Esophagus muscularis mucosa (tissue), 4 donors: ENCODE results near the gene APLF. TPM values are rescaled to one million over a fixed set of nuclear protein-coding genes. Genes with fewer than 3 reads are reported as not detected.
A peak's percentile ranks its signal among the peaks of the same experiment; 100 is the strongest.
"Not testable (repeated sequence)": the region's sequence is repeated elsewhere in the genome, so short reads cannot be mapped to it uniquely, and the experiment has no call there.

Experiments
- DNase-seq: peaks from one replicate; pipeline ENCODE4 v3.0.0-alpha.2; 2017; ENCODE audit errors: extremely low spot score
- H3K27ac ChIP-seq, 4 donors: fragments of 200-600 bp; sonication (generic); replicated peaks in 1 of 4; 1 replicate in 3 of 4; 2 replicates in 1 of 4; pipeline ENCODE4 v1.5.1; 2016 to 2019; ENCODE audit warnings: mild to moderate bottlenecking in 1 of 4
- H3K27me3 ChIP-seq, 4 donors: fragments of 200-600 bp; sonication (generic); one replicate each; pipeline versions ENCODE4 v1.5.1 to v1.6.0; 2016 to 2019
- H3K36me3 ChIP-seq, 4 donors: fragments of 200-600 bp; sonication (generic); one replicate each; pipeline ENCODE4 v1.5.1; 2016 to 2019
- H3K4me1 ChIP-seq, 4 donors: fragments of 200-600 bp; sonication (generic); one replicate each; pipeline ENCODE4 v1.5.1; 2016 to 2019
- H3K4me3 ChIP-seq, 4 donors: fragments of 200-600 bp; sonication (generic); 1 replicate in 2 of 4; 2 replicates in 2 of 4; pipeline ENCODE4 v1.5.1; 2016 to 2019; ENCODE audit warnings: mild to moderate bottlenecking in 4 of 4, moderate library complexity in 1 of 4
- H3K9me3 ChIP-seq, 4 donors: fragments of 200-600 bp; sonication (generic); 1 replicate in 3 of 4; 2 replicates in 1 of 4; pipeline ENCODE4 v1.5.1; 2016 to 2019
- CTCF ChIP-seq, 3 experiments: fragments of 200-600 bp in 2 of 3; fragments of 450-650 bp in 1 of 3; sonication (generic) in 2 of 3; IDR thresholded peaks; one replicate each; pipeline ENCODE4 v1.5.1; 2017 to 2019; ENCODE audit warnings: antibody characterized with exemption in 3 of 3, mild to moderate bottlenecking in 2 of 3, moderate library complexity in 1 of 3
- EP300 ChIP-seq: sonication (generic); formaldehyde crosslinking; IDR thresholded peaks from one replicate; pipeline ENCODE4 v1.6.1; 2017; ENCODE audit warnings: antibody characterized with exemption
- POLR2A ChIP-seq: fragments of 450-650 bp; IDR thresholded peaks from one replicate; pipeline ENCODE4 v1.6.1; 2017; ENCODE audit warnings: antibody characterized with exemption, moderate library complexity, mild to moderate bottlenecking, low read depth
- POLR2AphosphoS5 ChIP-seq, 2 donors: sonication (generic); formaldehyde crosslinking; IDR thresholded peaks; one replicate each; pipeline ENCODE4 v1.6.1; 2017; ENCODE audit warnings: antibody characterized with exemption in 2 of 2
- WGBS: methylation state at CpG from one replicate; pipeline ENCODE4 v1.1.5; 2018; 5-methylcytosine and 5-hydroxymethylcytosine counted together
- intact Hi-C: fragments of 100-400 bp; cut with DNase I; formaldehyde crosslinking; loops from one replicate; pipeline ENCODE4 v1.15.1; 2023
- total RNA-seq, 4 donors: library from RNA; depleted of rRNA; stranded (reverse); fragments of >200 nt; gene quantifications; one replicate each; pipeline versions ENCODE4 v1.1.0 to v1.2.1, GENCODE V29; 2016

The APLF gene
- total RNA-seq, 4 donors from 2014 or later, result 7.6 to 12.1 (median 10.9) TPM

DNA sequence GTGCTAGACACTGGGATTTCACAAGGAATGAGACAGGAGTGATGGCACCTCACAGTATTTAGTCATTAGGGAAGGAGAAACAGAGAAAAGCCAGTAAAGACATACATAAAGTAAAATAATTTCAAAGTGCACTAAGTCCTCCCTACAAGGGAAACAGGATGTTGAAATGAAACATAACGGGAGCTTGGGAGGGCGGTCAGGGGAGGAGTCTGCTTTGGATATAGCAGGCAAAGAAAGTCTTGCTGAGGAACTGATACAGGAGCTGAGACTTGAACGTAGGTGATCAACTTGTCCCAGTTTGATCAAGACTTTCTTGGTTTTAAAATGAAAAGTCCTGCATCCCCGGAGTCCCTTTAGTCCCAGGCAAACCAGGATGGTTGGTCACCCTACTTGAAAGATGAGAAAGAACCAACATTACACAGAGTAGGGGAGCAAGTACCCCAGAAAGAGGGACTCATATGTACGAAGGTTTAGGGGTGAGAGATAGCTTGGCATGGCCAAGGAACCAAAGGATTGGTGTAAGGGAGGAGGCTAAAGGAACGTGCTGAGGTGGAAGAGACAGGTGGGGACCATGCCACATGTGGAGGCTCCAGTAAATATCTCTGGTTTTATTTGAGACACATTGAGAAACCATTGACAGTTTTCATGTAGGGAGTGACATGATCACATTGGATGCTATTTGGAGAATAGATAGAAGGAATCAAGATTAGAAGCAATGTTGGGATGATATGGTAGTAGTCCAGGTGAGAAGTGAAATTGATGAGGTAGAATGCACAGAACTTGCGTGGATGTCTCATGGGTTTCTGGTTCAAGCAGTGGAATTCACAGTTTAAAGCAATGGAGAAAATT, 28.7 kb upstream of the APLF start:
- no peaks in the 10 kb centered on the region for H3K9me3 ChIP-seq
- H3K4me1 ChIP-seq, result peaks cover 9 to 51% (median 36%) of the 10 kb centered on the region in 4 donors
- DNase-seq, result peak; percentile 82
- H3K4me3 ChIP-seq, result no peak overlapping the region
- no peaks in the 10 kb centered on the region for H3K27me3 ChIP-seq
- intact Hi-C loops, result no loop called here
- WGBS, result 72% methylated on average over 7 of the region's 7 CpGs
- no peaks in the 10 kb centered on the region for H3K36me3 ChIP-seq
- peak overlapping the region in 1 of 4 donors; percentile 10 for H3K27ac ChIP-seq
- no peak for TF ChIP-seq POLR2AphosphoS5 (IDR thresholded peaks at IDR 0.05)

DNA sequence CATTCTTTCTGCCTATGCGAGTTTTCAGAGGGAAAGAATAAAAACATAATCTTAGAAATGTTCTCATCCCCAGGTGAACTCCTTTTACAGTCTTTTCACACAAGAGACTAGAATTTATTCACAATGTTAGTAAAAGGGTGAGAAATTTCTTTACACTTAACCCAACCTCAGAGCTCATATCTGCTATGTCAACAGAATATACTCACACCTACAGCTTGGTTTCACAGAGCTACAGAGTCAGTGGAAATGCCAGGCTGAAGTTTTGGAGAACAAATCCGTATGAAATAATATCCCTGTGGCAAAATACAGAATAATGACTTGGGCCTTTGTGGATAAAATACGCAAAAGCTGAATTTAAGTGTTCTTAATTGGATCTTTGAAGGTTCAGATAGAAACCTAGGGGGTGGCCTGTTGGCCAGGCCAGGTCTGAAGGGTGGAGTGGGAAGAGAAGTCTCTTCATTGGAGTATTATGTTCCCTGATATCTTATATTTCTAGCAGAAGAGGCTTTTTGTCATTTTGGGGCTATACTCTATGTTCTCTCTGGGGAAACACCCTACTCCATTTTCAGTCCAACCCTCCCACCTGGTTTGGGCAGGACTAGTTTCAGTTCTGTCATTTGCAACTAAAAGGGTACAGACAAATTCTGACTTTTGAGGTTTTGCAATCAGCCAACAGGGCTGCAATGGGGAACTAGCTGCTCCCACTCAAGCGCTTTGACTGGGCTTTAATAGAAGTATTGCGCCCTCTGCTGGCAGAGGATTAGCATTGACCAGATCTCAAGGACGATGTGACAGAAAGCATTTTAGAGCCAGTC, 26.0 kb upstream of the APLF start:
- intact Hi-C loops, result loop anchor here (5.0 kb wide), 2 partner anchors 79 to 319 kb away; no protein-coding TSS in a partner anchor
- no peaks in the 10 kb centered on the region for H3K36me3 ChIP-seq
- H3K4me3 ChIP-seq, result no peak overlapping the region
- H3K9me3 ChIP-seq, result no peaks in the 10 kb centered on the region
- no peaks in the 10 kb centered on the region for H3K27me3 ChIP-seq
- TF ChIP-seq POLR2A (no peak), EP300 (no peak), POLR2AphosphoS5 (IDR thresholded peaks at IDR 0.05) (peak in 1 of 2 donors; percentile 51), CTCF (IDR thresholded peaks at IDR 0.05) (peak; percentile 88 to 92 (median 91))
- peak; percentile 93 for DNase-seq
- H3K27ac ChIP-seq, result peak overlapping the region in 2 of 4 donors; percentile 32 to 72
- WGBS, result 42% methylated on average over 6 of the region's 6 CpGs
- peaks cover 1 to 33% (median 18%) of the 10 kb centered on the region in 4 donors for H3K4me1 ChIP-seq

- Histone ChIP-seq H3K4me3 (no peak overlapping the region), H3K27ac (no peak overlapping the region), H3K9me3 (no peaks in the 10 kb centered on the region), H3K36me3 (no peaks in the 10 kb centered on the region), H3K4me1 (peaks cover 0 to 27% (median 12%) of the 10 kb centered on the region in 4 donors), H3K27me3 (no peaks in the 10 kb centered on the region)
- TF ChIP-seq POLR2A (no peak), POLR2AphosphoS5 (IDR thresholded peaks at IDR 0.05) (no peak), CTCF (IDR thresholded peaks at IDR 0.05) (no peak)
- intact Hi-C loops, result loop anchor here (5.0 kb wide), 2 partner anchors 80 to 320 kb away; no protein-coding TSS in a partner anchor
- no peak for DNase-seq
- 79% methylated on average over 2 of the region's 2 CpGs for WGBS
Observed at GRCh38 chr2:68441994-68442322, 25.4 kb upstream of the APLF start.

DNA sequence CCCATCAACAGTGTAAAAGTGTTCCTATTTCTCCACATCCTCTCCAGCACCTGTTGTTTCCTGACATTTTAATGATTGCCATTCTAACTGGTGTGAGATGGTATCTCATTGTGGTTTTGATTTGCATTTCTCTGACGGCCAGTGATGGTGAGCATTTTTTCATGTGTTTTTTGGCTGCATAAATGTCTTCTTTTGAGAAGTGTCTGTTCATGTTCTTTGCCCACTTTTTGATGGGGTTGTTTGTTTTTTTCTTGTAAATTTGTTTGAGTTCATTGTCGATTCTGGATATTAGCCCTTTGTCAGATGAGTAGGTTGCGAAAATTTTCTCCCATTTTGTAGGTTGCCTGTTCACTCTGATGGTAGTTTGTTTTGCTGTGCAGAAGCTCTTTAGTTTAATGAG, 21.0 kb upstream of the APLF start:
- H3K27ac ChIP-seq, H3K4me3 ChIP-seq, H3K36me3 ChIP-seq, H3K4me1 ChIP-seq, DNase-seq, H3K9me3 ChIP-seq, intact Hi-C loops, H3K27me3 ChIP-seq: not testable (repeated sequence)
- 91% methylated on average over 3 of the region's 3 CpGs for WGBS

GRCh38 chr2:68447118-68447517, 20.3 kb upstream of the APLF start:
- WGBS, result 94% methylated on average over 15 of the region's 16 CpGs
- no peak overlapping the region for H3K4me3 ChIP-seq
- TF ChIP-seq EP300, result no peak
- no peak for TF ChIP-seq CTCF (IDR thresholded peaks at IDR 0.05)
- TF ChIP-seq POLR2A, result no peak
- TF ChIP-seq POLR2AphosphoS5 (IDR thresholded peaks at IDR 0.05), result no peak
- no peak for DNase-seq
- H3K27me3 ChIP-seq, result no peaks in the 10 kb centered on the region
- no peaks in the 10 kb centered on the region for H3K4me1 ChIP-seq
- no peaks in the 10 kb centered on the region for H3K36me3 ChIP-seq
- no peak overlapping the region for H3K27ac ChIP-seq
- intact Hi-C loops, result no loop called here
- peaks cover 0 to 5% (median 0%) of the 10 kb centered on the region in 4 donors for H3K9me3 ChIP-seq
